ENCODE results near the gene SLCO3A1.
"Not testable (repeated sequence)": the region's sequence is repeated elsewhere in the genome, so short reads cannot be mapped to it uniquely, and the experiment has no call there.

Gene SLCO3A1

DNA sequence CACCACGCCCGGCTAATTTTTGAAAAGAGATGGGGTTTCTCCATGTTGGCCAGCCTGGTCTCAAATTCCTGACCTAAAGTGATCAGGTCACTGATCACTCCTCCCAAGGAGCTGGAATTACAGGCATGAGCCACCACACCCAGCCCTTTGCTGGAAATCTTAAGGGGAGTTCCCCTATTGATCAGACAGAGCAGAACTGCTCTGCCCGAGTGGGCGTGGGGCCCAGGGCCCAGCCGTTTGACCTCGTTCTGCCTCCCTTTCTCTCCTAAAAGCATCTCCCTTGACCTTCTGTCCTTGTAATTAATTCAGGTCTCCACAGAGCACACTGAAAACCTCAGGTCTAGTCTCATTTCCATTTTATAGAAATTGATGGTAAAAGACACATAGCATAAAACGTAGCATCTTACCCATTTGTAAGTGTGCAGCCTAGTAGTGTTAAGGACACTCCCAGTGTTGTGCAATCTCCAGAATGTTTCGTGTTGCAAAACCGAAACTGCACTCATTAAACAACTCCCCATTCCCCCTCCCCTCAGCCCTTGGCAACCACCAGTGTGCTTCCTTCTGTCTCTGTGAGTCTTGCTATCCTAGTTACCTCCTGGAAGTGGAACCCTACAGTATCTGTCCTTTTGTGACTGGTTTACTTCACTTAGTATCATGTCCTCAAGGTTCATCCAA lies 89.3 kb downstream of the SLCO3A1 start:
- peak; percentile 76 for DNase-seq

DNA sequence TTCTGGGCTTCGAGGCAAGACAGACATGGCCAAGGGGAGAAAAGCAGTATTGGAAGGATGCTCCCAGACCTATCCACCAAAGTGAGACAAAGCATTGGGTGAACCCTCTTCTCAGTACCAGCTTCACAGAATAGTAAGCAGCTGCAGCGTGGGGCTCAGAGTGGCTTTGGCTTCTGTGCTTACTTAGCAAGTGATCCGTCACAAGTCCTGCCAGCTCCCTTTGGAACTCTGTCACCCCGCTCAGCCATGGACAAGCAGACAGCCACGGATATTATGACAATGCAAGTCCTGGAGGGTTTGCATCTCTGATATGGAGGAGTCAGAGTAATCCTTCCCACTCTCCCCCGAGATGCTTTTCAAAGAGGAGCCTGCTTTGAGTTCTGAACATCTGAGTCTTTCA lies 90.8 kb downstream of the SLCO3A1 start:
- DNase-seq = no peak

DNA sequence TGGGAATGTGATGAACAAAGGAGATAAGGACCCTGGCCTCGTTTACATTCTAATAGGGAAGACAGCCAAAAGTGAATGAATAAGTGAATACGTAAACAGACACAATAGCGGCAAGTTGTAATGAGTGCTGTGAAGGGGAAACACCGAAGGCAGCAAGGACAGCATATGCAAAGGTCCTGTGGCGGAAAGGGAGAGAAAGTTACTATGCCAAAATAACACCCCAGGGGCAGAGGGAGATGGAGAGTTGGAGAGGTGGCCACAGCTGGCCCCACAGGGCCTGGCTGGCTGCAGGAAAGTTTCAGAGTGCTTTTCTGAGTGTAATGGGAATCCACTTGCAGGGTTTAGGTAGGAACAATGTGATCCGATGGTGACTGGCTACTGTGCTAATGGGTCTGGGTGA lies 91.9 kb downstream of the SLCO3A1 start:
- DNase-seq = no peak

DNA sequence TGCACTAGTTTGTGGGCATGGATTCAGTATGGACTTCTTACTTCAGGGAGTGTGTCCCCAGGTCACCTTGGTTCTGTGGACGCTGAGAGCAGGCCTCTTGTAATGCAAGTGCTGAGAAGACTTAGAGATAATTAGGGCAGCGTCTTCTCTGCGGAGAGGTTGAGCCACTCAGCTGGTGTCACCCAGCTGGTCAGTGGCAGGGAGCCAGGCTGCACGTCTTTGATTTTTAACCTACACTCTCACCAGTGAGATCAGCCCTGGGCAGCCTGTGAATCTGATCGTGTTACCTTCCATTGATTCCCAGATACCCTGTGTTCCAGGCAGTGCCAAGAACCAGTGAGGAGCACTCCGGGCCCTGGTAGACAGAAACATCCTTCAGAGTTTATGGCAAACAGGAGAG lies 92.6 kb downstream of the SLCO3A1 start:
- no peak for DNase-seq

DNA sequence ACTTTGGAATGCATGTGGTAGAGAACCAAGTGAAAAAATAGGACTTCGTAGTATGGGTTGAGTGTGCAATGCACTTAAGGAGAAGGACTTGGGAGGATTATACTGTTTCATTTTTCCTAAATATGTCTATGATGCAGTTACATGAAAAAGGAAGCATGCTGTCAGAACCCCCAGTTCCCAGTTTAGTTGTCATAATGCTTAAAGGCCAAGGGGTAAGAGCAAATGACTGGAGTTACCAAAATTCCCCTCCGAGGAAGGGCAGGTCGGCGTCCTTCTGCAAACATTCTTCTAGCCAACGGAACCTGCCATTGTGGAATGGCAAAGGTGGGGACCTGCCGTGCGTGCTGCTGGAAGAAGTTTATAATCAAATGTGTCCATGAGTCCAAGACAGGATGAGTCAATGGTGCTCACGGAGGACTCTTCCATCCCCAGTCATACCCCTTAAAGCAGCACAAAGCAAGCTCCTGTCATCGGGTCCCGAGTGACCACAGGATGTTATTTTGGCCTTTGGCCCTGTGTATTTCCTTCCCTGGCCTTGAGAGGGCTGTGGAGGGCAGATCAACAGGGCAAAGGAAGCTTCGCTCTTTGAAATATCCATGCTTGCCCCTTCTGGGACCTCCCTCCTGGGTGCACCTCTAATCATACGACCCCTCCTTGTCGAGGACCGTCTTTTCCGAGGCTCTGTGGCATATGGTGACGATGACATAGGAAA lies 93.2 kb downstream of the SLCO3A1 start:
- no peak for DNase-seq

DNA sequence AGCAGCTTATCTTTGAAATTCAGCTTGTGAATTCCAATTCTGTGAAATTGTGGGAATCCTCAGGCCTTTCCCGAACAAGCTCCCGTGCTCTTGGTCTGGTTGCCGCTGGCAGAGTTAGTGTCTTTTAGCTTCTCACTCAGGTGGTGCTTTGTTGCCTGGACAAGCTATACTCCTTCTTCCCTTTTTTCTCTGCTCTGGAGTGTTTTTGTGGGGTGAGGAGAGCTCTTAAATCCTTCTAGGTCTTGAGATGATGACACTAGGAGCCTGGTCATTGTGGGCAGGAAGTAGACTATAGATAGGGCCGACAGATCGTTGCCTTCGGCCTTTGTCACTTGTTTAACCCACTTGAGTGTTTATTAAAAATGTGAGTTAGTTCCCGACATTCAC lies 93.8 kb downstream of the SLCO3A1 start:
- no peak for DNase-seq

DNA sequence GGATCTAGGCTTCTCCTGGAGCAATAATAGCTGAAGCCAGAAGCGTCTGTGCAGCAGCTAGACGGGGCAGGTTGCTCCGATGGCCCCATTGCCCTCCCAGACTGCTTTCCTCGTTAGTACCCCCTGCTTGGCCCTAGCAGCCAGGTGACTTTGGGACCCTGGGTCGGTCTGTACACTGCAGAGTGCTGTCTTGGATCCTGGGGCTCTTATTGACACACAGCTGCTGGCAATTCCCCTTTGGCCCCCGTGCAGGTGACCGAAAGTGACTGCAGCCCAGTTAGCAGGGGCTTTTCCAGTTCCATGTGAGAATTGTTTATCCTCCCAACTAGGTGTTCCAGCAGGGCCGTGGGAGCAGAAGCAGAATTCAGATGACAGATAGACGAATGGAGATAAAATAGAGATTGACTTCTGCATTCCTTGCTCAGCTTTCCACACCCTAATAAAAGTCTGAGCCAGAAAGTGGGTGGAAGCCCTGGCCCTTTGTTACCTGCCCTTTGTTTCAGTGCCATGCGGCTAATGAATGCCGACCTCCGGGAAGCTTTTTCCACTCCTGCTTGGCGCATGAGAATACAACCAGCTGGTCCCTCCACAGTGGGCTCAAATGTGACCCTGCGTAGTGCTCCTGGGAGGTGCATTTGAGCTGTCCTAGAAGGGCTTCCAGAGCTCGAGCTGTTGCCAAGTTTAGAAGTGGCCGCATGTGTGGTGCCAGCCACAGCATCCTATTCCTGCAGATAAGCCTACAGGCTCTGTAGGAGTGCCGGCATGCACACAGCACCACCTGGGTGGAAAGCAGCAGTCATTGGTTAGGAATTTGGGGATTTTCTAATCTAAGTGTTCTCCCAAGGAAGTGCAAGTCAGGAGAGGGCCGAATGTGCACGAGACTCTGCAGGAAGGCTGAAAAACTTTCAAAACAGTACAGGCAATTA lies 94.4 kb downstream of the SLCO3A1 start:
- DNase-seq = peak; percentile 13

DNA sequence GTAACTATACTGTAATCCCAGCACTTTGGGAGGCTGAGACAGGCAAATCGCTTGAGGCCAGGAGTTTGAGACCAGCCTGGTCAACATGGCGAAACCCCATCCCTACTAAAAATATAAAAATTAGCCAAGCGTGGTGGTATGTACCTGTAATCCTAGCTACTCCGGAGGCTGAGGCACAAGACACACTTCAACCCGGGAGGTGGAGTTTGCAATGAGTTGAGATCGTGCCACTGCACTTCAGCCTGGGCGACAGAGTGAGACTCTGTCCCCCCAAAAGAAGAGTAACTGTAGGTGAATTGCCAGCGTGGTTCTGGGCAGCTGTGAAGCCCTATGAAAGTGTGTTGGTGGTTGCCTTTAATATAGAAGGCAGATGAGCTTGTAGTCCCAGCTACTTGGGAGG lies 95.9 kb downstream of the SLCO3A1 start:
- no peak for DNase-seq

DNA sequence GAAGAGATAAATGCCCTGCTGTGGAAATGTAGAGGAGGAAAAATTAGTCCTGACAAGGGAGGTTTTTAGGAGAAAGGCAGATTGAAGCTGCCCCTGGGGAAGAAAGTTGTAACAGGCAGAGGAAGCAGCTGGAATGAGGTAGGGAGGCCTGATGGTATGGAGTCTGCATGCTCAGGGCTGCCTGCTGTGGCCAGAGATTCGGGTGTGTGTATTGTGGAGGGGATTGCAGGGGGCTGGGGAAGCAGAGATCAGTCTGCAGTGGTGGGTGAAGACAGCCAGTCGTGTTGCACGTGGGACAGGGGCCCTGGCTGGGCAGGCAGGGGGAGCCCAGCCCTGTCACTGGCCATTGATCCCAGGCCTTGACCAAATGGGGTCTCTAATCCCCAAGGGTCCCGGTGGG lies 96.5 kb downstream of the SLCO3A1 start:
- no peak for DNase-seq

DNA sequence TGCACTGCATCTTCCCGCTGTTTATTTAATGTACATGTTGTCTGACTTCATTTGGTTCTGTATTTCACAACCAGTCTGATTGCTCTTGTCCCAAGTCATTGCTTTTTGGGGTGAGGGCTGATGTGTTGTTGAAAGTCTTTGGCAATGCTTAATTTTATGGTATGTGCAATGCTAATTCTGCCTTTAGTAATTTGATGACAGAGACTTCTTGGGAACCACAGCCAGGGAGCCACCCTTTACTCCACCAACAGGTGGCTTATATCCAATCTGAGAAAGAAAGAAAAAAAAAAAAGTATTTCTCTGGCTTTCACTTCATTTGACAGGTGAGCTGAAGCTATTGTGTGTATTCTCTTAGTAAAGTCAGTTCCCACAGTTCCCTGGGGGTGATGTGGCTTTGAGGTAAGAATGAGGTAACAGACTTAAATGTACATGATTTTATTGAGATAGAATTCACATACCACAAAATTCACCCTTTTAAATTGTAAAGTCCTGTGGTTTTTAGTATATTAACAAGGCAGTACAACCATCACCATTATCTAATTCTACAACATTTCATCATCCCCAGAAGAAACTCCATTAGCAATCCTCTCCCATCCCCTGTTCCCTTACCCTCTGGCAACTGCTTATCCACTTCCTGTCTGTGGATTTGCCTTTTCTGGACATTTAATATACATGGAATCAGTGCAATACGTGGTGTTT lies 97.3 kb downstream of the SLCO3A1 start:
- peak; percentile 20 for DNase-seq

DNA sequence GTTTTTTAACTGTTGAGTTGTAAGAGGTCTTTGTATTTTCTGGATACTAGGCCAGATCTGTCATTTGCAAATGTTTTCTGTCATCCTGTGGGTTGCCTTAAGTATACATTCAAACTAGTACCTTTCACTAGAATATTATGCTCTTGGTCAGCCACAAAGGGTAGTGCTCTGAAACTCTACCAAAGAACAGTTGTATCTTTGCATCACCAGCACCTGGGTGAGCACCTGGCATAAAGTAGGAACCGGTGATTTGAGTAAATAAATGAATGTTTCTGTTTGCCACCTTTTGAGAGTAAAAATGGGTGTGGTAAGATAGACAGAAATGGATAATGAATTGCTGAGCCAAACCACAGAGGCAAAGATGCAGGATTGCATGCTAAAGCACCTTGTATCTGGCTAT lies 98.7 kb downstream of the SLCO3A1 start:
- DNase-seq = no peak

DNA sequence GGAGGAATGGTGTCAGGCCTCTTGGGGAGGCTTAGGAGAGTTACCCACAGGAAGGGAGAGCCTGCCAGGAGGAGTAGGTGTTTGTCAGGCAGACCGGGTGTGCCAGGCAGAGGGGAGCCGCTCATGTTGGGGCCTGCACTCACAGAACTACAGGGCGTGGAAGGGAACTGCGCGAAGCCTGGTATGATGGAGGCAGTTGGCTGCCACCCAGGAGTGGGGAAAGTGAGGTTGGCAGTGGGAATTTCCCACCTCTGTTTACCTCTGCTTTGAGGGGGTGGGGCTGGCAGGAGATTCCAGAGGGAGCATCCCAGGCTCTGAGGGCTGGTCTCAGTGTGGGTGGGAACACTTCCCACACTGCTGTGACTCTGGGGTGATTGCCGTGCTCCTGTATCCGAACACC lies 99.9 kb downstream of the SLCO3A1 start:
- no peak for DNase-seq

DNA sequence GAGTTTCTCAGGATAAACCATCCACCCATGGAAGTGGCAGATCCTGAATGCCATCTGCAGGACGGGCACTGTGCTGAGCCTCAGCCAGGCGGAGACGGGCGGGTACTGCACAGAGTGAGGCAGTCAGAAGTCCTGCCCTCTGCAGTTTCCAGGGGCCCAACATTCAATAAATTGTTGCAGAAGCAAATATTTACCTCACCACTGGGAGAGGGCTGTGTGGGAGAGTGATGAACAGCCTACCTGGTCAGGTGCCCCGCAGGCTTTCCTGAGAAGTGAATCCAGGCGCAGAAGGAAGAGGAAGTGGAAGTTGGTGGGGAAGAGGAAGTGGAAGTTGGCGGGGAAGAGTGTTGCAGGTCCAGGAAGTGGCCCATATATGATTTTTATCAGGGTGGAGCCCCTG lies 100.8 kb downstream of the SLCO3A1 start:
- DNase-seq = no peak

DNA sequence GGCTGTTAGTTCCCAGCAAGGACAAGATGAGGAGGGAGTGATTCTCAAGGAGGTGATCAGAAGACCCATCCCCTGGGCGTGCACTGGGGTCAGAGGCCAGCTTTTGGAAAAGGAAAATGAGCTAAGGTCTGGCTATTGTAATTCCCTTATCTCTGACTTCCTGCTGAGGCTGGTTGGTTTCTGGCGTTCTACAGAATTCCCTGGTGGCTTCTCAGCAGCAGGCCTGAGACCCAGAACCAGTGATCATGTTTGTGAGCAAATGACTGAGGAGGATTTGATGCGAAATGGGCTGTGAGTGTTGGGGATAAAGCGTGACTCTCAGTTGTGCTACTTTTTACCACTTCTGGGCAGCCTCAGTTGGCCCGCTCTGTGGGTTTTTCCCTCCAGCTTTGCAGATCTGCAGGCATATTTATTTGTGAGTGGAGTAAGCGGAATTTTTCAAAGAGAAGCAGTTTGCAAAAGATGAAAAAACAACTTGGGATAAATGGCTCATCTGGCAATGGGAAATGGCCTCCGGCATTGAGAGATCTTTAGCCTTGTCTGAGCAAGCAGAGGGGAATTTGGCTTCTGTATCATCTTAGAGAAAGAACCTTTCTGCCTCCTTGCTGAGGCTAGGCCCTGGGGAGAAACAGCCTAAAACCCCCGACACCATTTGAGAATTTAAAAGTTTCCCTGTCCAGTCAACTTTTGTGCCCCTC lies 102.7 kb downstream of the SLCO3A1 start:
- no peak for DNase-seq

DNA sequence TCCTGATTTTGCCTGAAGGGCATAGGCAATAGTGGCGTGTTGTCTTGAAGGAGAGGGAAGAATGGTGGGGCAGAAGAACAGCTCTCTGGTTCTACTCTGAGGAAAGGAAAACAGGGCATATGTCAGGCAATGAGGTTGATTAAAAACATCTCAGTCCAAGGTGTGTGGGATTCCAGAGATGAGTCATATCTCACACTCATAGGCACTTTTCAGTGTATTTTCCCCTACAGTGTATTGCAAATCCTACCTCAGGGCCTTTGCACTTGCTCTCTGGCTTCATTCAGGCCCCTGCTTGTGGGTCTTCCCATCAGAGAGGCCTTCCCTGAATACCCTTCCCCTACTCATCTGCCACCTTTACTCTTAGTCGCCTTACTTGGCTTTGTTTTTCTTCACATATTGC lies 107.8 kb downstream of the SLCO3A1 start:
- no peak for DNase-seq

DNA sequence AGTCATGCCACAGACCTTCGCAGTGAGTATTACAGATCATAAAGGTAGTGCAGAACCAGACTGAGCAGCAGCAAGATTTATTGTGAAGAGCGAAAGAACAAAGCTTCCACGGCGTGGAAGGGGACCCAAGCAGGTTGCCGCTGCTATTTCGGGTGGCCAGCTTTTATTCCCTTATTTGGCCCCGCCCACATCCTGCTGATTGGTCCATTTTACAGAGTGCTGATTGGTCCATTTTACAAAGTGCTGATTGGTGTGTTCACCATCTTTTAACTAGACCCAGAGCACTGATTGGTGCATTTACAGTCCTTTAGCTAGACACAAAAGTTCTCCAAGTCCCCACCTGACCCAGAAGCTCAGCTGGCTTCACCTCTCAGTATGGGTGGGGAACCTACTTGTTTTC lies 110.2 kb downstream of the SLCO3A1 start:
- not testable (repeated sequence) for DNase-seq

DNA sequence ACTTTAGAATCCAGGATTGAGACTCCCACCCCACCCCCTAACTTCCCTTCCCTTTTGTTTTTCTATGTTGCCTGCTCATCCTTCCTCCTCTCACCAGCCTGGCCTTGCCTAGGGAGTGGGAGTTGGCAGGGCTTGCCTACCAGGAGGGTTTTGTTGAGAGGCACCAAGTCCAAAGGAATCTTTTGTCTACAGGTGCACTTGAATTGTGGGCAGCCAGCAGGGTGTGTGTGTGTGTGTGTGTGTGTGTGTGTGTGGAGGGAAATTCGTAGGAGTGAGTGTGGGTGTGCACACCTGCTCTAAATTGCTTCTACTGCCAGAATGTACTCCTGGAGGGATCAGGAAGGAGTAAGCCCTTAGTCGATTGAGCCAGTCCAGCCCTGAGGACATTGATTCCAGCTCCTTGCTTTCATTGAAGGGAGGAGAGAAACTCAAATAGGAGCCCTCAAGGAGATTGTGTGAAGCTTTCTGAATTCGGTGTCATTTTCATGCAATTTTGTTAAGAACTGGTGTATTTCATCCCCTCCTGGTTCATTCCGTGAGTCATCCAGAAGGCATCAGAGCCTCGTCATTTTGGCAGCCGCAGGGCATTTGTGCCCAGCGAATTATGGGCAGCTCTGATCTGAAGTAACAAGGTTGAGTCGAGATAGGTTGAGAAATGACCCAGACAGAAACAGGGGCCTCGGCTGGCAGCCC lies 112.1 kb downstream of the SLCO3A1 start:
- no peak for DNase-seq

DNA sequence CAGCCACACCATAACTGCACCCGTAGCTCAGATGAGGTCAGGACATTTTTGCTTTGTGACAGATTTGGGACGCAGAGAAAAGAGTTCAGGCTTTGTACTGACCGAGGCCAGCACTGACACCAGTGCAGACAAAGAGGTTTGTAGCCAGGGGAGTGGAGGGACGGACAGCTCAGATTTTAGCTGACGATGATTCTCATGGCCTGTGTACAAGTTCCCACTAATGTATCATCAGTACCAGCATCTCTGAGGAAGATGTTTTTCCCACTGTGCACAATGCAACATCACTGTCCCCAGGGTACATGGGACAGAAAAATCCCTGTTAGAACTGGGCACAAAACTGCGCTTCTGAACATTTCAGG lies 112.7 kb downstream of the SLCO3A1 start:
- no peak for DNase-seq

DNA sequence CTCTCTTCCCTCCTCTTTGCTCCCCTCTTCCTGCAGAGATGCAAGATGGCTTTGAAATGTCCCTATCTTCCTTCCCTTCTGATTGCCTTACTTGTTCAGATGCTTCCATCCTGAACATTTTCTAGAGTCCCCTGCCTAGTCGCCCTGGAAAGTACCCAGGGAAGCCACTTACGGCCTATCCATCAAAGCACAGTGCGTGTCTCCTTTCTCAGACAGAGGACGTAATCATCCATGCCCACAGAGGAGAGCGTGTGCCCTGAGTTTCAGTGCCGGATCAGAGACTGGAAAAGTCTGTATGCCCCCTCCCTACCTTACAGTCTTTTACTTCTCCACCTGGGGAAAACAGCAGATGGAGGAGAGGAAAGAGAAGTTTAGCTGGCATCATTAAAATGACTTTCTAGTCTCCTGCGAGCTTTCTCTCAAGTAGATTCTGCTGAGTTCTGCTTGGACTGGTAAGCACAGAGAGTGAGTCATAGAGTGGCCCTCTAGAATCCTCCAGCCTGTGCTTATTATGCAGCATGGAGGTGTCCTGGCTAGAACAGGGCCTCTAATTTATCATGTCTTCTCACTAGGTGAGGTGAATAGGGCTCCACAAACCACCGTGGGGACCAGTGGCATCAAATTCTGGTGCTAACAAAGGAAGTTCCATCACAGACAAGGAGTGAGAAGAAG lies 114.6 kb downstream of the SLCO3A1 start:
- DNase-seq = no peak

DNA sequence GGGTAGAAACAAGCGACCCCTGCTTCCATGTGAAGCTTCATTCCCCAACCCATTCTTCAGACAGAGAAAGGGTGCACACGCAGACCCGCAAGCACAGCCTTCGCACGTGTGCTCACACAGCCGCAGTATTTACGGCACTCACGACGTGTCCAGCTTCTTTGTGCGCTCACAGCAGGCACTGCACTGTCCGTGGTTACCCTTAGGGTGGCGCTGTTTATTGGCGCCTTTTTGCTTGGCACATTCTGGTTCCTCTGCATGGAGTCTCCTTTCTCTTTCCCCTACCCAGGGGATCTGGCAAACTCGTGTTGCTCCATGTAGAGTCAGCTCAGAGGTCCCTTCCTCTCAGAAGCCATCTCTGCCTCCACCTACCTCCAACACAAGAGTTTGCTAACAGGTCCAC lies 115.1 kb downstream of the SLCO3A1 start:
- no peak for DNase-seq

DNA sequence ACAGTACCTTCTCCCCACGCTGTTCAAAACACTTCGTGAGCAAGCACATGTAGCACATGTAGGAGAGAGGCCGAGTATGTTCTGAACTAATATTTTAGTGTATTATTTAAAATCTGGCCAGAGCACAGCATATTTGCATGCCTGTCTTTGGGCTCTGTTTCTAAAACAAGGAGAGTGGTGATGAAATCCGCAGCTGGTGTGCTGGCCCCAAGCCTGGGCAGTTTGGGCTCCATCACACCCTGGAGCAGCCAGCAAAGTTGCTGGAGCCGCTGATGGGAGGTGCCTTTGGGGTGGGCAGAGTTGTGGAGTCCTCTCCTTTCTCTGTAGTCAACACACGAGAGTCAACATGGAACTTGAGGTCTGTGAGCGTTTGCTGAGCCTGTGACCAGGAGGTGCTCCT lies 116.6 kb downstream of the SLCO3A1 start:
- peak; percentile 20 for DNase-seq

All from fibroblast of skin of abdomen (primary cell).